Left lung (tissue), 10 donors: ENCODE measurements around the gene EMP1. TPM values are rescaled to one million over a fixed set of nuclear protein-coding genes. Genes with fewer than 3 reads are reported as not detected.

Experiments used
- ATAC-seq: fragments of 200-7000 bp; cut with Tn5 transposase; one replicate; pipeline ENCODE4 v1.9.1; 2020; ENCODE audit warnings: moderate library complexity
- DNase-seq, 4 donors: peaks; one replicate each; pipeline ENCODE4 v3.0.0-alpha.2; 2013 to 2020
- H3K27ac ChIP-seq, 2 donors: fragments of 200-600 bp; sonication (generic) in 1 of 2; one replicate each; pipeline versions ENCODE4 v1.5.0 to v1.8.0; 2020 to 2021
- H3K27me3 ChIP-seq, 2 donors: fragments of 200-600 bp; sonication (generic) in 1 of 2; one replicate each; pipeline versions ENCODE4 v1.5.0 to v1.8.0; 2020 to 2021
- H3K36me3 ChIP-seq, 2 donors: fragments of 200-600 bp; sonication (generic) in 1 of 2; one replicate each; pipeline versions ENCODE4 v1.5.0 to v1.8.0; 2020 to 2021
- H3K4me1 ChIP-seq, 2 donors: fragments of 200-600 bp; one replicate each; pipeline ENCODE4 v1.8.0; 2021
- H3K4me3 ChIP-seq, 2 donors: fragments of 200-600 bp; sonication (generic) in 1 of 2; one replicate each; pipeline versions ENCODE4 v1.5.0 to v1.8.0; 2020 to 2021; ENCODE audit warnings: mild to moderate bottlenecking in 1 of 2
- H3K9me3 ChIP-seq, 2 donors: fragments of 200-600 bp; sonication (generic) in 1 of 2; one replicate each; pipeline versions ENCODE4 v1.5.0 to v1.8.0; 2020 to 2021
- intact Hi-C, 2 donors: fragments of 100-400 bp; cut with DNase I; formaldehyde crosslinking; loops; one replicate each; pipeline versions ENCODE4 v1.11.2 to v1.14.2; 2022
- polyA plus RNA-seq, 6 donors: library from polyadenylated mRNA; unstranded; fragments of 120-200 nt; gene quantifications; one replicate each; pipeline ENCODE4 v1.2.1, GENCODE V29; 2013; ENCODE audit not compliant: insufficient read length in 6 of 6
- total RNA-seq, 2 donors: library from RNA; stranded (reverse); fragmentation: NEBNext Ultra II Directional; extraction: Animal tissue kit (Norgen Biotek cat#: 25700); gene quantifications; one replicate each; pipeline ENCODE4 v1.2.1, GENCODE V29; 2021
- TF ChIP-seq, protein P1 (sequence below), 2 donors: fragments of 200-600 bp; sonication (generic) in 1 of 2; IDR thresholded peaks; one replicate each; pipeline versions ENCODE4 v1.5.0 to v1.8.0; 2021; ENCODE audit warnings: antibody characterized with exemption in 2 of 2
- donor health status: DM: no; HTN: yes; CAD: no.
- donor health status: DM: no; HTN: no; CAD: no.

Gene EMP1
- total and polyA plus RNA-seq, 8 donors, result 79.3 to 369 (median 133) TPM

DNA sequence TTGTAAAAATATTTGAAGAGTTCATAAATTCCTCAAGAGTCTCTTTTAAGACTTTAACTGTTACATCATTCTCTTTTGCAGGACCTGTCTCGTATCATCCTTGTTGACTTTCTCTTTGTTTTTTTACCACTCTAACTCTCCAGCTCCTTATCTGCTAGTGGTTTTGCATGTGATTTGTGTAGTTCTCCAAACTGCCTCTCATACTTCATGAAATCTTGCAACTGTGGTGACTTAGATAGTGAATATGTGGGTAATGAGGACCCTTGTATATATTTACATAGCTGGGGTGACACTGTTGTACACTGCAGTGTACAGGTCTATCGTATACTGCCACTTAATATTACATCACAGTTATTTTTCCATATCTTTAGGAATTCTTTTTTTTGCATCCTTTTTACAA lies 40.2 kb upstream of the EMP1 start:
- H3K4me3 ChIP-seq, result no peak overlapping the region
- ATAC-seq (peak; percentile 54), DNase-seq (no peak)
- TF ChIP-seq, protein P1, sequence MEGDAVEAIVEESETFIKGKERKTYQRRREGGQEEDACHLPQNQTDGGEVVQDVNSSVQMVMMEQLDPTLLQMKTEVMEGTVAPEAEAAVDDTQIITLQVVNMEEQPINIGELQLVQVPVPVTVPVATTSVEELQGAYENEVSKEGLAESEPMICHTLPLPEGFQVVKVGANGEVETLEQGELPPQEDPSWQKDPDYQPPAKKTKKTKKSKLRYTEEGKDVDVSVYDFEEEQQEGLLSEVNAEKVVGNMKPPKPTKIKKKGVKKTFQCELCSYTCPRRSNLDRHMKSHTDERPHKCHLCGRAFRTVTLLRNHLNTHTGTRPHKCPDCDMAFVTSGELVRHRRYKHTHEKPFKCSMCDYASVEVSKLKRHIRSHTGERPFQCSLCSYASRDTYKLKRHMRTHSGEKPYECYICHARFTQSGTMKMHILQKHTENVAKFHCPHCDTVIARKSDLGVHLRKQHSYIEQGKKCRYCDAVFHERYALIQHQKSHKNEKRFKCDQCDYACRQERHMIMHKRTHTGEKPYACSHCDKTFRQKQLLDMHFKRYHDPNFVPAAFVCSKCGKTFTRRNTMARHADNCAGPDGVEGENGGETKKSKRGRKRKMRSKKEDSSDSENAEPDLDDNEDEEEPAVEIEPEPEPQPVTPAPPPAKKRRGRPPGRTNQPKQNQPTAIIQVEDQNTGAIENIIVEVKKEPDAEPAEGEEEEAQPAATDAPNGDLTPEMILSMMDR (IDR thresholded peaks at IDR 0.05), result no peak
- H3K27me3 ChIP-seq, result no peaks in the 10 kb centered on the region
- intact Hi-C loops, result no loop called here
- H3K27ac ChIP-seq, result no peak overlapping the region
- peaks cover 14 to 15% of the 10 kb centered on the region in 2 donors for H3K4me1 ChIP-seq
- no peaks in the 10 kb centered on the region for H3K9me3 ChIP-seq
- no peaks in the 10 kb centered on the region for H3K36me3 ChIP-seq

DNA sequence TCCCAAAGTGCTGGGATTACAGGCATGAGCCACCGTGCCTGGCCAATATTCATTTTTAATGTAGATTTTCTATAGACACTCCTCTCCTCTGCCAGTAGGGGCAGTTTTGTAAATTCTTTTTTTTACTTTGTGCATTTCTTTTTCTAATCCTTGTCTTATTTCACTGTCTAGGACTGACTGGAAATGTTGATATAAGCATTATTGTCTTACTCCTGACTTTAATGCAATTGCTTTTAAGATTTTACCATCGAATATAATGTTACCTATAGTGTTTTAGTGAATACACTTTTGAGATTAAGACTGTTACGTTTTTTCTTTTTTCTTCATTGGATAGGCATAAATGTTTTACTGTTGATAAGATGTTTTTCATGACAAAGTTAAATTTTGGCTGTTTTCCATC lies 35.4 kb upstream of the EMP1 start:
- DNase-seq, result no peak
- H3K4me3 ChIP-seq, result no peak overlapping the region
- no peaks in the 10 kb centered on the region for H3K36me3 ChIP-seq
- no peaks in the 10 kb centered on the region for H3K9me3 ChIP-seq
- no peaks in the 10 kb centered on the region for H3K27me3 ChIP-seq
- TF ChIP-seq, protein P1 (IDR thresholded peaks at IDR 0.05), result peak in 1 of 2 donors; percentile 35
- intact Hi-C loops, result no loop called here
- peaks cover 9 to 14% of the 10 kb centered on the region in 2 donors for H3K4me1 ChIP-seq
- ATAC-seq, result no peak
- no peak overlapping the region for H3K27ac ChIP-seq

DNA sequence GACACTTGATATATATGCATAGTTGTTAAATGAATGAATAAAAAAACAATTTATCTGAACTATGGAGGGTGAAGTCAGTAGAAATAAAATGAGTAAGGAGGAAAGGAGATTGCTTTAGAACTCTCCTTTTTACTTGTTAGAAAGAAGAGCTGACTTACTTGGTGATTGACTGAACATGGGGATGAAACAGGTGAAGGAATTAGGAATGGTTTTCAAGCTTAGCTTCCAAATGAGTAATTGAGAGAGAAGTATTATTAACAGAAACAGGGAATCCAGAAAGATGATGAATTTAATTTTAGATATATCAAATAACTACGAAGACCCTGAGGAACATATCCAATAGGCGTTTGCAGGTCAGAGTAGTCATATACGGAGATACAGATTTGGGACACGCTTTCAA lies 33.6 kb upstream of the EMP1 start:
- H3K4me3 ChIP-seq, result no peak overlapping the region
- no peaks in the 10 kb centered on the region for H3K36me3 ChIP-seq
- intact Hi-C loops, result no loop called here
- TF ChIP-seq, protein P1 (IDR thresholded peaks at IDR 0.05), result no peak
- H3K9me3 ChIP-seq, result no peaks in the 10 kb centered on the region
- ATAC-seq (no peak), DNase-seq (no peak)
- peaks cover 9 to 15% of the 10 kb centered on the region in 2 donors for H3K4me1 ChIP-seq
- no peaks in the 10 kb centered on the region for H3K27me3 ChIP-seq
- no peak overlapping the region for H3K27ac ChIP-seq

DNA sequence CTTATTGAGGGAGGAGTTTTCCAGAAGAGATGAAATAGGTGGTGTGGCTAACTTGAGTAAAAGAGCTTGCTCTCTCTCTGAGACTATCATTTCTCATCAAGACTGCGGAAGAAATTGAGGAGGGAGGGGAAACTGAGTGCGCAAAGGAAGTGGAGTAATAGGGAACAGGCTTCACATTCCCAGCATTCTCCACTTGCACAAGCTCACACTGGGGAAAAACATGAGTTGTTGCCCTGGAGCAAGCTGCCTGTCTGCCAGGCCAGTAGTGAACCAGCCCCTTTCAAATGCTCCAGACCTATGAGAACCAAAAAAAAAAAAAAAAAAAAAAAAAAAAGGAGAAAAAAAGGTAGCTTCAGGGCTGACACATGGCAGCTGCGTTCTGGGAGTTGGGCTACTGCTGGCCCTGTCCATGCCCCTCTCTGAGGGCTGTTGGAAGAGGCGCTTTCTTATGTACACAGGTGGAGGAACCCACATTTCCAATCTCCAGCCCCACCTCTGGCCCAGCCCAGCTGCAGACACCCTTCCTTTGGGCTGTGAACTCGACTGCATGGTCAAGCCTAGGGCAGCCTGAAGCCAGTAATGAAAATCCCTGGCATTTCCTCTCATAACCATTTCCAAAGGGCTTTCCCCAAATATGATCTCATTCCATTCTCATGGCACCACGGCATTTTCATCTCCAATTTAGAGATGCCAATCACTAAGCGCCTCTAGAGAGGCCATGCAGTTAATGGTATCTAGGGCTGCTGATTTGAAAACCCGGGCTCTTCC lies 32.5 kb upstream of the EMP1 start:
- ATAC-seq, result no peak
- no peak overlapping the region for H3K27ac ChIP-seq
- TF ChIP-seq, protein P1 (IDR thresholded peaks at IDR 0.05), result no peak

DNA sequence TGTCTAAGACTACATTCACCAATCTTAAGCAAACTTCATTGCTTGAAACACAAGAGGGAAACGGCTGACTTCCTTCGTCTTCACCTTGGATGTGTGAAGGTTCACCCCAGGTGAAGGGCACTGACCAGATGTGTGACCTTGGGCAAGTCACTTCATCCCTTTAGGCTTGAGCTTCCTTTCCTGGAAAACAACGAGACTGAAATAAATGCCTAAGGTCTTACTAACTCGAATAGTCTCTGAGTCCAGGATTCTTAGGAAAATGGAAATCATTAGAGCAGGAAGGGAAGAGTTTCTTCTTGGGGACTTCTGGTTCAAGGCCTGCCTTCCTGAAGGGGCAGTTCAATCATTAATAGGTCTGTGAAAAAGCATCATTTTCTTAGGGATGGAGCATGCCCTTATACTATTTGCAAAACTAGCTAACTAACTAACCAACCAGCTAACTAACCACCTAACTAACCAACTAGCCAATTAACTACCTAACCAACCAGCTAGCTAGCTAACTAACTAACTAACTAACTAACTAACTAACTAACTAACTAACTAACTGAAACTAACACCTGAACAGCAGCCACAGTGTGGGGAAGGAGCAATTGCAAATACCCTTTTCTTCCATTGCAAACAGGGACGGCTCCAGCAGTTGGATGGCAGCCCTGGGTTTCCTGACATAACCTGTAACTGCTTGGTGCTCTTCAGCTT lies 31.5 kb upstream of the EMP1 start:
- Histone ChIP-seq H3K27me3 (no peaks in the 10 kb centered on the region), H3K27ac (peak overlapping the region in 1 of 2 donors; percentile 50), H3K4me1 (peaks cover 9 to 19% of the 10 kb centered on the region in 2 donors), H3K36me3 (no peaks in the 10 kb centered on the region), H3K9me3 (no peaks in the 10 kb centered on the region), H3K4me3 (no peak overlapping the region)
- no peak for ATAC-seq
- no peak for DNase-seq
- TF ChIP-seq, protein P1 (IDR thresholded peaks at IDR 0.05), result no peak
- intact Hi-C loops, result no loop called here

More for the DNA sequence above, 32.5 kb upstream of the EMP1 start:
- intact Hi-C loops, result no loop called here
- Histone ChIP-seq H3K9me3 (no peaks in the 10 kb centered on the region), H3K4me3 (no peak overlapping the region), H3K27me3 (no peaks in the 10 kb centered on the region), H3K36me3 (no peaks in the 10 kb centered on the region), H3K4me1 (peaks cover 9 to 15% of the 10 kb centered on the region in 2 donors)
- no peak for DNase-seq
